ENCODE data around the gene GSTT4.

Gene GSTT4

DNA sequence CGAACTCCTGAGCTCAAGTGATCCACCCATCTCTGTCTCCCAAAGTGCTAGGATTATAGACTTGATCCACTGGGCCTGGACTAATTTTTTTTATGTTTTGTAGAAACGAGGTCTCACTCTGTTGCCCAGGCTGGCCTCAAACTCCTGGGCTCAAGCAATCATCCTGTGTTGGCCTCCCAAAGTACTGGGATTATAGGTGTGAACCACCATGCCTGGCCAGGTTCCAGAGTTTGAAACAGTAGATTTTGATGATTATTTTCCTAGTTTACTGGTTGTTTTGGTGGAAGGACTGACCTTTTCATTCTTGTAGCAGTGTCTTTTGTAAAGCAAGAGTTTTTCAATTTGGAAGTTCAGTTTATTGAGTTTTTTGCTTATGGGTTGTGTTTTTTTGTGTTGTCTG, 20.8 kb upstream of the GSTT4 start:
- TF ChIP-seq, protein P1, sequence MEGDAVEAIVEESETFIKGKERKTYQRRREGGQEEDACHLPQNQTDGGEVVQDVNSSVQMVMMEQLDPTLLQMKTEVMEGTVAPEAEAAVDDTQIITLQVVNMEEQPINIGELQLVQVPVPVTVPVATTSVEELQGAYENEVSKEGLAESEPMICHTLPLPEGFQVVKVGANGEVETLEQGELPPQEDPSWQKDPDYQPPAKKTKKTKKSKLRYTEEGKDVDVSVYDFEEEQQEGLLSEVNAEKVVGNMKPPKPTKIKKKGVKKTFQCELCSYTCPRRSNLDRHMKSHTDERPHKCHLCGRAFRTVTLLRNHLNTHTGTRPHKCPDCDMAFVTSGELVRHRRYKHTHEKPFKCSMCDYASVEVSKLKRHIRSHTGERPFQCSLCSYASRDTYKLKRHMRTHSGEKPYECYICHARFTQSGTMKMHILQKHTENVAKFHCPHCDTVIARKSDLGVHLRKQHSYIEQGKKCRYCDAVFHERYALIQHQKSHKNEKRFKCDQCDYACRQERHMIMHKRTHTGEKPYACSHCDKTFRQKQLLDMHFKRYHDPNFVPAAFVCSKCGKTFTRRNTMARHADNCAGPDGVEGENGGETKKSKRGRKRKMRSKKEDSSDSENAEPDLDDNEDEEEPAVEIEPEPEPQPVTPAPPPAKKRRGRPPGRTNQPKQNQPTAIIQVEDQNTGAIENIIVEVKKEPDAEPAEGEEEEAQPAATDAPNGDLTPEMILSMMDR (IDR thresholded peaks at IDR 0.05; ENCODE audit: insufficient read depth, low read depth, low read length, missing control alignments), result no peak
- H3K4me3 ChIP-seq (ENCODE audit: low read depth, low read length), result no peak overlapping the region
- no peak for DNase-seq (ENCODE audit: low read depth)

DNA sequence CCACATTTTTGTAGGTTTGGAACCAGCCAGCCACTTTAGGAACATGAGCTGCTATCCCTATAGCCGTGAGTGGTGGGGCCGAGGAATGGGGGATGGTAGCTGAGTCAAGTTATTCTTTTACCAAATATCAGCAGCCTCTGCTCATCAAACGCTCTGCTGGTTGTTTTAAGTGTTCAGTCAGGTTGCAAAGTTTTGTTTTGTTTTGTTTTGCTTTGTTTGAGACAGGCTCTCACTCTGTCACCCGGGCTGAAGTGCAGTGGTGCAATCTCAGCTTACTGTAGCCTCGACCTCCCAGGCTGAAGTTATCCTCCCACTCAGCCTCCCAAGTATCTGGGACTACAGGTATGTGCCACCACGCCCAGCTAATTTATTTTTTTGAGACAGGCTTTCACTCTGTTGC, 20.2 kb upstream of the GSTT4 start:
- no peak for DNase-seq (ENCODE audit: low read depth)
- TF ChIP-seq, protein P1 (IDR thresholded peaks at IDR 0.05; ENCODE audit: insufficient read depth, low read depth, low read length, missing control alignments), result no peak
- no peak overlapping the region for H3K4me3 ChIP-seq (ENCODE audit: low read depth, low read length)

DNA sequence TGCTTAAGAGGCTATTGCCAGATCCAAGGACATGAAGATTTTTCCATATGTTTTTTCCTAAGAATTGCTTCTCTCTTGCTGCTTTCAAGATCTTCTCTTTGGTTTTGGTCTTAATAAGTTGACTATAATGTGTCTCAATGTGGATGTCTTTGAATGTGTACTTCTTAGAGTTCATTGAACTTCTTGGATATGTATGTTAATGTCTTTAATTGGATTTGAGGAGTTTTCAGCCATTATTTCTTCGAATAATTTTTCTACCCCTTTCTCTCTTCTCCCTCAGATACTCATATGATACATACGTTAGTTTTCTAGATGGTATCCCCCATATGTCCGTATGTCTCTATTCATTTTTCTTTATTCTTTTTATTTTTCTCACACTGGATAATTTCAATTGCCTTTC, 19.1 kb upstream of the GSTT4 start:
- no peak for DNase-seq (ENCODE audit: low read depth)
- TF ChIP-seq, protein P1 (IDR thresholded peaks at IDR 0.05; ENCODE audit: insufficient read depth, low read depth, low read length, missing control alignments), result no peak
- H3K4me3 ChIP-seq (ENCODE audit: low read depth, low read length), result no peak overlapping the region

GRCh38 chr22:24023204-24023789, 18.0 kb upstream of the GSTT4 start:
- TF ChIP-seq, protein P1 (IDR thresholded peaks at IDR 0.05; ENCODE audit: insufficient read depth, low read depth, low read length, missing control alignments), result no peak
- no peak overlapping the region for H3K4me3 ChIP-seq (ENCODE audit: low read depth, low read length)
- DNase-seq (ENCODE audit: low read depth), result no peak

DNA sequence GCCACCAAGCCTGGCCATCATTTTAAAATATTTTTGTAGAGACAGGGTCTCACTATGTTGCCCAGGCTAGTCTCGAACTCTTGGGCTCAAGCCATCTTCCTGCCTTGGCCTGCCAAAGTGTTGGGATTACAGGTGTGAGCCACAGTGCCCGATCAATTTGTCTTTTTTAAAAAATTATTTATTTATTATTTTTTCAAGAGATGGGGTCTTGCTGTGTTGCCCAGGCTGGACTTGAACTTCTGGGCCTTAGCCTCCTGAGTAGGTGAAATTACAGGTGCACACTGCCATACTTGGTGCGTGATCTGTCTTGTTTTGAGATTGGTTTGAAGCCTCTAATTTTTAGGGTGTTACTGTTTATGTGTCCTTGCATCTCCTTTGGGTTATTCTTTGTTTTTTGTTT, 16.1 kb upstream of the GSTT4 start:
- no peak overlapping the region for H3K4me3 ChIP-seq (ENCODE audit: low read depth, low read length)
- DNase-seq (ENCODE audit: low read depth), result no peak
- TF ChIP-seq, protein P1 (IDR thresholded peaks at IDR 0.05; ENCODE audit: insufficient read depth, low read depth, low read length, missing control alignments), result no peak

DNA sequence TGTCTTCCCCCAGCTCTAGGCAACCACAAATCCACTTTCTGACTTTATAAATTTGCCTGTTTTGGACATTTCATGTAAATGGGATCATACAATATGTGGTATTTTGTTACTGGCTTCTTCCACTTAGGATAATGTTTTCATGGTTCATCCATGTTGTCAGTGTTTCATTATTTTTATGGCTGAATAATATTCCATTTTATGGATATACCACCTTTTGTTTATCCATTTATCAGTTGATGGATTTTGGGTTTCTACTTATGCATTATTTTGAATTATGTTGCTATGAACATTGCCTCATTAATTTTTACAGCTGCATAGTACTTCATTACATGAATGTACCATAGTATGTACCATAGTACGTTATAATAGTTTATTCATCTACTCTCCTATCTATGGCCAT, 10.9 kb upstream of the GSTT4 start:
- no peak for DNase-seq (ENCODE audit: low read depth)
- no peak overlapping the region for H3K4me3 ChIP-seq (ENCODE audit: low read depth, low read length)
- TF ChIP-seq, protein P1 (IDR thresholded peaks at IDR 0.05; ENCODE audit: insufficient read depth, low read depth, low read length, missing control alignments), result no peak

DNA sequence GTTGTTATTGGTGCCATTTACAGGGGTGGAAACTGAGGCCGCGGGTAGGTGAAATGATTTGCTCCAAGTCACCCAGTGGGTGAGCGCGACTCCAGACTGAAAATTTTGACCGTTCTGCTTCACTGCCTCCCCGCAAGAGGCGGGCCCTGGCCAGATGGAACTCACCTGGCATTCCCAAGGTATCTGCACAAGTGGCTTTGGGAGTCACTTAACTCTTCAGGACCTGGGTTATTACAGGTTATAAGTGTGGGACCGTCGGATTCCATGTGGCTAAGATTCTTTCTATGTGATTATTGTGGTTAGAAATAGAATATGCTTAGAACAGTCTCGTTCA, 6.4 kb upstream of the GSTT4 start:
- H3K4me3 ChIP-seq (ENCODE audit: low read depth, low read length), result peak overlapping the region; percentile 81
- no peak for DNase-seq (ENCODE audit: low read depth)
- TF ChIP-seq, protein P1 (IDR thresholded peaks at IDR 0.05; ENCODE audit: insufficient read depth, low read depth, low read length, missing control alignments), result no peak
